ENCODE results near the gene ORAI1.

- TF ChIP-seq CTCF (IDR thresholded peaks at IDR 0.05; ENCODE audit: poor library complexity) (peak; percentile 4), EZH2 (IDR thresholded peaks at IDR 0.05; ENCODE audit: borderline replicate concordance) (no peak), EZH2phosphoT487 (IDR thresholded peaks at IDR 0.05; ENCODE audit: low read depth, severe bottlenecking, unreplicated experiment) (no peak)
Measured at GRCh38 chr12:121626087-121626852, at the start of gene ORAI1.

Measured in hepatocyte (in vitro differentiated cells).